Stomach (tissue), 9 donors: ENCODE data around the gene PDIA5. TPM values are rescaled to one million over a fixed set of nuclear protein-coding genes. Genes with fewer than 3 reads are reported as not detected.

Experiments used
- DNase-seq, 2 donors: peaks; one replicate each; pipeline versions ENCODE4 v3.0.0 to v3.0.0-alpha.2; 2013 to 2019
- H3K27ac ChIP-seq, 5 donors: fragments of 200-600 bp in 4 of 5; sonication (generic) in 4 of 5; one replicate each; pipeline ENCODE4 v1.5.1; 2013 to 2019; ENCODE audit warnings: mild to moderate bottlenecking in 1 of 5, moderate library complexity in 1 of 5
- H3K27me3 ChIP-seq, 3 donors: fragments of 200-600 bp; sonication (generic); one replicate each; pipeline ENCODE4 v1.5.1; 2017 to 2019; ENCODE audit warnings: mixed run types in 1 of 3
- H3K36me3 ChIP-seq, 4 donors: fragments of 200-600 bp; sonication (generic); 1 replicate in 3 of 4; 2 replicates in 1 of 4; pipeline ENCODE4 v1.5.1; 2016 to 2019
- H3K4me1 ChIP-seq, 4 donors: fragments of 200-600 bp; sonication (generic); one replicate each; pipeline ENCODE4 v1.5.1; 2016 to 2019
- H3K4me3 ChIP-seq, 4 donors: fragments of 200-600 bp; sonication (generic) in 3 of 4; one replicate each; pipeline ENCODE4 v1.5.1; 2016 to 2019; ENCODE audit warnings: mild to moderate bottlenecking in 1 of 4
- H3K9me3 ChIP-seq, 4 donors: fragments of 200-600 bp; sonication (generic); one replicate each; pipeline ENCODE4 v1.5.1; 2016 to 2019
- CTCF ChIP-seq, 7 experiments: fragments of 450-650 bp in 4 of 7; fragments of 200-600 bp in 3 of 7; sonication (generic) in 3 of 7; IDR thresholded peaks; one replicate each; pipeline ENCODE4 v1.5.1; 2016 to 2019; ENCODE audit warnings: antibody characterized with exemption in 7 of 7, control low read depth in 2 of 7, mild to moderate bottlenecking in 1 of 7
- EP300 ChIP-seq: sonication (generic); formaldehyde crosslinking; IDR thresholded peaks from one replicate; pipeline ENCODE4 v1.6.1; 2017; ENCODE audit warnings: antibody characterized with exemption
- POLR2A ChIP-seq, 4 donors: fragments of 450-650 bp; IDR thresholded peaks; one replicate each; pipeline ENCODE4 v1.6.1; 2016; ENCODE audit warnings: antibody characterized with exemption in 4 of 4, control low read depth in 2 of 4, mild to moderate bottlenecking in 1 of 4, moderate library complexity in 1 of 4
- POLR2AphosphoS5 ChIP-seq, 3 donors: sonication (generic); formaldehyde crosslinking; IDR thresholded peaks; one replicate each; pipeline ENCODE4 v1.6.1; 2016; ENCODE audit warnings: antibody characterized with exemption in 3 of 3
- WGBS, 5 donors: extraction: QIAGEN DNeasy Blood & Tissue Kit in 3 of 5; methylation state at CpG; one replicate each; pipeline versions ENCODE4 v1.1.5 to v1.1.7; 2013 to 2018; 5-methylcytosine and 5-hydroxymethylcytosine counted together
- intact Hi-C: fragments of 100-400 bp; cut with DNase I; formaldehyde crosslinking; loops from one replicate; pipeline ENCODE4 v1.15.1; 2023; ENCODE audit warnings: low total_unique reads
- polyA plus RNA-seq, 3 donors: library from polyadenylated mRNA; stranded (reverse); fragments of 200-250 nt; gene quantifications; one replicate each; pipeline ENCODE4 v1.2.3, GENCODE V29; 2013
- total RNA-seq, 5 donors: library from RNA; depleted of rRNA; stranded (reverse); fragments of >200 nt; gene quantifications; one replicate each; pipeline versions ENCODE4 v1.1.0 to v1.2.3, GENCODE V29; 2014 to 2016
- donor health status: healthy with polysubstance abuse.
- donor health status: Bipolar disorder and iron deficiency.
- donor health status: healthy.

Gene PDIA5
- total and polyA plus RNA-seq, 8 donors, result 13.9 to 75.3 (median 35.0) TPM

- no peaks in the 10 kb centered on the region for H3K9me3 ChIP-seq
- H3K4me3 ChIP-seq, result peak overlapping the region in 1 of 4 donors; percentile 24
- H3K4me1 ChIP-seq, result peaks cover 39 to 78% (median 72%) of the 10 kb centered on the region in 4 donors
- peak overlapping the region; percentile 26 to 74 (median 62) for H3K27ac ChIP-seq
- DNase-seq, result no peak
- no peak for TF ChIP-seq POLR2AphosphoS5 (IDR thresholded peaks at IDR 0.05)
- TF ChIP-seq CTCF (IDR thresholded peaks at IDR 0.05), result peak in 1 of 7 experiments; percentile 2
- no peaks in the 10 kb centered on the region for H3K36me3 ChIP-seq
- WGBS, 5 donors, result 28 to 62% (median 39%) methylated on average over 7 of the region's 7 CpGs
- intact Hi-C loops, result no loop called here
- H3K27me3 ChIP-seq, result no peaks in the 10 kb centered on the region
Measured at GRCh38 chr3:123071581-123071980, 4.8 kb downstream of the PDIA5 start.

GRCh38 chr3:123072152-123072551, 5.3 kb downstream of the PDIA5 start:
- H3K4me1 ChIP-seq, result peaks cover 45 to 80% (median 75%) of the 10 kb centered on the region in 4 donors
- H3K27ac ChIP-seq, result peak overlapping the region; percentile 26 to 74 (median 53)
- WGBS, 5 donors, result 28 to 53% (median 40%) methylated on average over 5 of the region's 5 CpGs
- H3K9me3 ChIP-seq, result no peaks in the 10 kb centered on the region
- peak in 1 of 3 donors; percentile 19 for TF ChIP-seq POLR2AphosphoS5 (IDR thresholded peaks at IDR 0.05)
- TF ChIP-seq EP300, result no peak
- no peak for TF ChIP-seq CTCF (IDR thresholded peaks at IDR 0.05)
- TF ChIP-seq POLR2A (IDR thresholded peaks at IDR 0.05), result no peak
- H3K4me3 ChIP-seq, result peak overlapping the region in 1 of 4 donors; percentile 24
- H3K36me3 ChIP-seq, result no peaks in the 10 kb centered on the region
- peak; percentile 19 to 54 for DNase-seq
- no peaks in the 10 kb centered on the region for H3K27me3 ChIP-seq
- intact Hi-C loops, result no loop called here

- Histone ChIP-seq H3K27ac (peak overlapping the region in 3 of 5 donors; percentile 48 to 74 (median 53)), H3K36me3 (no peaks in the 10 kb centered on the region), H3K4me3 (peak overlapping the region in 1 of 4 donors; percentile 24), H3K4me1 (peaks cover 48 to 83% (median 76%) of the 10 kb centered on the region in 4 donors), H3K9me3 (no peaks in the 10 kb centered on the region), H3K27me3 (no peaks in the 10 kb centered on the region)
- 80 to 100% (median 93%) methylated on average over 1 of the region's 1 CpG for WGBS, 5 donors
- no peak for TF ChIP-seq POLR2A (IDR thresholded peaks at IDR 0.05)
- no peak for TF ChIP-seq EP300
- TF ChIP-seq CTCF (IDR thresholded peaks at IDR 0.05), result no peak
- TF ChIP-seq POLR2AphosphoS5 (IDR thresholded peaks at IDR 0.05), result no peak
- intact Hi-C loops, result no loop called here
- DNase-seq, result no peak
Measured at GRCh38 chr3:123072564-123072963, 5.7 kb downstream of the PDIA5 start.

GRCh38 chr3:123075359-123075758, 8.5 kb downstream of the PDIA5 start:
- Histone ChIP-seq H3K4me3 (no peak overlapping the region), H3K9me3 (no peaks in the 10 kb centered on the region), H3K27me3 (no peaks in the 10 kb centered on the region), H3K4me1 (peaks cover 43 to 82% (median 65%) of the 10 kb centered on the region in 4 donors), H3K36me3 (no peaks in the 10 kb centered on the region), H3K27ac (peak overlapping the region in 2 of 5 donors; percentile 32 to 75)
- 89 to 97% (median 94%) methylated on average over 1 of the region's 1 CpG for WGBS, 5 donors
- no peak for DNase-seq
- intact Hi-C loops, result no loop called here
- no peak for TF ChIP-seq CTCF (IDR thresholded peaks at IDR 0.05)
- TF ChIP-seq POLR2A (IDR thresholded peaks at IDR 0.05), result no peak
- no peak for TF ChIP-seq EP300
- TF ChIP-seq POLR2AphosphoS5 (IDR thresholded peaks at IDR 0.05), result no peak
